Breast epithelium (tissue), 4 donors: Measurements from ENCODE around the gene SLC37A1. TPM values are rescaled to one million over a fixed set of nuclear protein-coding genes. Genes with fewer than 3 reads are reported as not detected.
A peak's percentile ranks its signal among the peaks of the same experiment; 100 is the strongest.
"Not testable (repeated sequence)": the region's sequence is repeated elsewhere in the genome, so short reads cannot be mapped to it uniquely, and the experiment has no call there.

Experiments
- DNase-seq, 2 donors: peaks; one replicate each; pipeline ENCODE4 v3.0.0-alpha.2; 2019; ENCODE audit warnings: low spot score in 2 of 2
- H3K27ac ChIP-seq, 2 donors: fragments of 200-600 bp; sonication (generic) in 1 of 2; one replicate each; pipeline ENCODE4 v1.5.1; 2016 to 2019; ENCODE audit warnings: mild to moderate bottlenecking in 1 of 2
- H3K27me3 ChIP-seq, 2 donors: fragments of 200-600 bp; sonication (generic) in 1 of 2; one replicate each; pipeline versions ENCODE4 v1.5.1 to v1.6.0; 2017 to 2019; ENCODE audit warnings: control low read depth in 1 of 2, mild to moderate bottlenecking in 1 of 2
- H3K36me3 ChIP-seq: fragments of 200-600 bp; one replicate; pipeline ENCODE4 v1.5.1; 2019
- H3K4me1 ChIP-seq, 2 donors: fragments of 200-600 bp; sonication (generic); one replicate each; pipeline ENCODE4 v1.5.1; 2016 to 2019; ENCODE audit warnings: control low read depth in 1 of 2
- H3K4me3 ChIP-seq, 3 donors: fragments of 200-600 bp; sonication (generic); 1 replicate in 2 of 3; 2 replicates in 1 of 3; pipeline ENCODE4 v1.5.1; 2016 to 2019; ENCODE audit warnings: mild to moderate bottlenecking in 3 of 3, moderate library complexity in 2 of 3
- H3K9me3 ChIP-seq, 2 donors: fragments of 200-600 bp; sonication (generic) in 1 of 2; one replicate each; pipeline ENCODE4 v1.5.1; 2016 to 2019; ENCODE audit warnings: control low read depth in 1 of 2
- POLR2A ChIP-seq: fragments of 450-650 bp; IDR thresholded peaks from one replicate; pipeline ENCODE4 v1.6.1; 2016; ENCODE audit warnings: antibody characterized with exemption, mild to moderate bottlenecking, moderate library complexity
- POLR2AphosphoS5 ChIP-seq, 3 donors: sonication (generic); formaldehyde crosslinking; IDR thresholded peaks; one replicate each; pipeline ENCODE4 v1.6.1; 2017; ENCODE audit warnings: antibody characterized with exemption in 3 of 3
- intact Hi-C: fragments of 100-400 bp; cut with DNase I; formaldehyde crosslinking; loops from one replicate; pipeline ENCODE4 v1.15.1; 2023; ENCODE audit warnings: low total_unique reads
- total RNA-seq, 3 donors: library from RNA; depleted of rRNA; stranded (reverse); fragments of >200 nt; gene quantifications; one replicate each; pipeline ENCODE4 v1.1.0, GENCODE V29; 2016
- TF ChIP-seq, protein P1 (sequence below), 3 donors: fragments of 450-650 bp; IDR thresholded peaks; one replicate each; pipeline ENCODE4 v1.5.1; 2016 to 2017; ENCODE audit warnings: antibody characterized with exemption in 3 of 3, mild to moderate bottlenecking in 3 of 3, moderate library complexity in 3 of 3

The SLC37A1 gene
- total RNA-seq, 3 donors from 2014 or later = 7.5 to 18.4 (median 18.4) TPM

DNA sequence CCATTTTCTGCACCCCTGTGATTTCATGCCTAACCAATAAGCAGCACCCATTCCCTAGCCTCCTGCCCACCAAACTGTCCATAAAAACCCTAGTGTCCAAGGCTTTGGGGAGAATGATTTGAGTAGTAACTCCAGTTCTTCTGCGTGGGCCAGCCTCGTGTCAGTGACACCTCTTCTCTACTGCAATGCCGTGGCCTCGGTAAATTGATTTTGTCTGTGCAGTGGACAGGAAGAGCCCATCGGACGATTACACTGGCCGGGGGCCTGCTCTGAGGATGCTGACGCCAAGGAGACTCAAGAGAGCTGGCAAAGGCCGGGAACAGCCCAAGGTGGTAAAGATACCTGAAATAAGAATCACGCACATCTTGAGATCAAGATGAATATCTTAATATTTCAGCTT, 47.0 kb upstream of the SLC37A1 start:
- no peak for DNase-seq
- intact Hi-C loops = no loop called here

GRCh38 chr21:42467140-42467983, 46.3 kb upstream of the SLC37A1 start:
- peak in 1 of 2 donors; percentile 37 for DNase-seq
- TF ChIP-seq POLR2A (no peak), POLR2AphosphoS5 (IDR thresholded peaks at IDR 0.05) (no peak)
- TF ChIP-seq, protein P1, sequence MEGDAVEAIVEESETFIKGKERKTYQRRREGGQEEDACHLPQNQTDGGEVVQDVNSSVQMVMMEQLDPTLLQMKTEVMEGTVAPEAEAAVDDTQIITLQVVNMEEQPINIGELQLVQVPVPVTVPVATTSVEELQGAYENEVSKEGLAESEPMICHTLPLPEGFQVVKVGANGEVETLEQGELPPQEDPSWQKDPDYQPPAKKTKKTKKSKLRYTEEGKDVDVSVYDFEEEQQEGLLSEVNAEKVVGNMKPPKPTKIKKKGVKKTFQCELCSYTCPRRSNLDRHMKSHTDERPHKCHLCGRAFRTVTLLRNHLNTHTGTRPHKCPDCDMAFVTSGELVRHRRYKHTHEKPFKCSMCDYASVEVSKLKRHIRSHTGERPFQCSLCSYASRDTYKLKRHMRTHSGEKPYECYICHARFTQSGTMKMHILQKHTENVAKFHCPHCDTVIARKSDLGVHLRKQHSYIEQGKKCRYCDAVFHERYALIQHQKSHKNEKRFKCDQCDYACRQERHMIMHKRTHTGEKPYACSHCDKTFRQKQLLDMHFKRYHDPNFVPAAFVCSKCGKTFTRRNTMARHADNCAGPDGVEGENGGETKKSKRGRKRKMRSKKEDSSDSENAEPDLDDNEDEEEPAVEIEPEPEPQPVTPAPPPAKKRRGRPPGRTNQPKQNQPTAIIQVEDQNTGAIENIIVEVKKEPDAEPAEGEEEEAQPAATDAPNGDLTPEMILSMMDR (IDR thresholded peaks at IDR 0.05) = no peak
- Histone ChIP-seq H3K27me3 (no peaks in the 10 kb centered on the region), H3K4me1 (no peaks in the 10 kb centered on the region), H3K4me3 (no peak overlapping the region), H3K9me3 (no peaks in the 10 kb centered on the region), H3K36me3 (no peaks in the 10 kb centered on the region), H3K27ac (no peak overlapping the region)
- intact Hi-C loops = no loop called here

More for the DNA sequence above, 47.0 kb upstream of the SLC37A1 start:
- no peaks in the 10 kb centered on the region for H3K4me1 ChIP-seq
- no peak overlapping the region for H3K27ac ChIP-seq
- H3K27me3 ChIP-seq = no peaks in the 10 kb centered on the region
- no peak overlapping the region for H3K4me3 ChIP-seq
- no peaks in the 10 kb centered on the region for H3K9me3 ChIP-seq
- TF ChIP-seq, protein P1 (IDR thresholded peaks at IDR 0.05) = no peak
- TF ChIP-seq POLR2AphosphoS5 (IDR thresholded peaks at IDR 0.05) = no peak
- no peak for TF ChIP-seq POLR2A
- H3K36me3 ChIP-seq = no peaks in the 10 kb centered on the region

DNA sequence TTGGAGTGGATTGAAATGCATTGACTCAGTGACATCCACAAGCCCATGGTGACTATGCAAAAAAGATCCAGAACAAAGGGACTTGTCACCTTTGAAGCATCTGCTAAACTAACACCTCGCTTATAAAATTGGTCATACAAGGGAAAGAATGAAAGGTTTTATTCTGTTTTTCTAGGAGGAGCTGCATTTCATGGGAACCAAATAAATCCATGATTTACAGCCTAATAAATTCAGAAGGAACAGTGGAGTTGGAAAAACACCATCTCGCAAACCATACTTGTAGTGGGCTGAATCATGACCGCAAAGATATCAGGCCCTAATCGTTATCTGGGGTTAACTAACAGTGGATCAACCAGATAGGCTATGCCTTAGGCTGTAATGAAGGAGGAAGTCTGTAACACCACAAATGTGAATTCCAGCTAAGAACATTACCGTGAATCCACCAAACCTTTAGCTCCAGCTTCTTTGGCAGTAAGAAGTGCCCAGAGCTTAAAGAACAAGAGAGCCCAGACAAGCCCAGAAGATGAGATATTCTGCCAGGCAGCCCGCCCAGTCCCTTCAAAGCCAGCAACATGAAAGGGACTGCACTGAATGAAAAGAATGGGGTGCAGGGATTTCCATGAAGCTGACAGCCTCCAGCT, 45.0 kb upstream of the SLC37A1 start:
- TF ChIP-seq, protein P1 (IDR thresholded peaks at IDR 0.05) = no peak
- TF ChIP-seq POLR2AphosphoS5 (IDR thresholded peaks at IDR 0.05) (no peak), POLR2A (no peak)
- Histone ChIP-seq H3K27me3 (no peaks in the 10 kb centered on the region), H3K4me3 (no peak overlapping the region), H3K36me3 (no peaks in the 10 kb centered on the region), H3K9me3 (no peaks in the 10 kb centered on the region), H3K4me1 (no peaks in the 10 kb centered on the region), H3K27ac (no peak overlapping the region)
- no peak for DNase-seq
- intact Hi-C loops = no loop called here

DNA sequence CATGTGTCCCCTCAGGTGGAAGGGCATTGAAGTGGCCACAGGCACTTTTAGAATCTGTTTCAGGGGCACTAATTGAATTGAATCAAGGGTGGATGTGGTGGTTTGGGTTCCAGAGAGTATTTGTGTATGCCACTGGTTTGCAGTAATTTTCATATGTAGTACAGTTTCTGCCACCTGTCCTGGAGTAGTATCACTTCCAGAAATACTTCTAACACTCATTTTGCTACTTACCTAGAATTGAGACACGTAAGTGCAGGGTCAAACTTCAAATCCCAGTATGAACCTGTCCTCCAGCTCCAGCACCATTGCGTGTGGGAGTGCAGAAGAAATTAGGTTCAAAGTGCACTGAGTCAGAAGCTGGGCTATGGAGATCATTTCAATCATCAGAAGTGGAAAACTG, 44.4 kb upstream of the SLC37A1 start:
- Histone ChIP-seq H3K4me1 (no peaks in the 10 kb centered on the region), H3K27ac (no peak overlapping the region), H3K36me3 (no peaks in the 10 kb centered on the region), H3K4me3 (no peak overlapping the region), H3K27me3 (no peaks in the 10 kb centered on the region), H3K9me3 (no peaks in the 10 kb centered on the region)
- intact Hi-C loops = no loop called here
- no peak for DNase-seq
- no peak for TF ChIP-seq POLR2AphosphoS5 (IDR thresholded peaks at IDR 0.05)
- TF ChIP-seq, protein P1 (IDR thresholded peaks at IDR 0.05) = no peak

- H3K9me3 ChIP-seq, H3K27ac ChIP-seq, H3K27me3 ChIP-seq, DNase-seq, H3K4me1 ChIP-seq, intact Hi-C loops, H3K4me3 ChIP-seq, H3K36me3 ChIP-seq: not testable (repeated sequence)
Observed at GRCh38 chr21:42469726-42470125, 43.9 kb upstream of the SLC37A1 start.
